WTC11 (cell line): Measurements from ENCODE around the gene TMEM175.

ENCODE experiments used
- ATF6 ChIP-seq: sonication (generic); formaldehyde crosslinking; IDR thresholded peaks from 2 replicates; pipeline ENCODE4 v1.8.1; 2023; ENCODE audit warnings: mild to moderate bottlenecking, missing genetic modification reagents
- CTCF ChIP-seq: fragments of 200-600 bp; IDR thresholded peaks from 2 replicates; pipeline ENCODE4 v1.8.0; 2022; ENCODE audit warnings: antibody characterized with exemption
- E2F1 ChIP-seq: sonication (generic); formaldehyde crosslinking; IDR thresholded peaks from 2 replicates; pipeline ENCODE4 v1.8.0; 2022; ENCODE audit warnings: mild to moderate bottlenecking, missing genetic modification reagents
- ETV6 ChIP-seq: sonication (generic); formaldehyde crosslinking; IDR thresholded peaks from 2 replicates; pipeline ENCODE4 v1.8.1; 2022; ENCODE audit warnings: mild to moderate bottlenecking, missing genetic modification reagents
- FOXJ3 ChIP-seq: sonication (generic); formaldehyde crosslinking; IDR thresholded peaks from 2 replicates; pipeline ENCODE4 v1.9.0; 2021; ENCODE audit warnings: missing genetic modification reagents, mild to moderate bottlenecking, borderline replicate concordance
- JUN ChIP-seq: sonication (generic); formaldehyde crosslinking; IDR thresholded peaks from 2 replicates; pipeline ENCODE4 v1.8.0; 2023; ENCODE audit warnings: mild to moderate bottlenecking, missing genetic modification reagents
- KAT7 ChIP-seq: sonication (generic); formaldehyde crosslinking; IDR thresholded peaks from 2 replicates; pipeline ENCODE4 v1.8.1; 2023; ENCODE audit warnings: missing genetic modification reagents, mild to moderate bottlenecking, borderline replicate concordance
- MLX ChIP-seq: sonication (generic); formaldehyde crosslinking; IDR thresholded peaks from 2 replicates; pipeline ENCODE4 v1.8.1; 2023; ENCODE audit warnings: mild to moderate bottlenecking, missing genetic modification reagents, moderate library complexity
- NR2C2 ChIP-seq: sonication (generic); formaldehyde crosslinking; IDR thresholded peaks from 2 replicates; pipeline ENCODE4 v1.8.0; 2022; ENCODE audit warnings: mild to moderate bottlenecking, missing genetic modification reagents
- PRDM15 ChIP-seq: sonication (generic); formaldehyde crosslinking; IDR thresholded peaks from 2 replicates; pipeline ENCODE4 v1.8.0; 2022; ENCODE audit warnings: missing genetic modification reagents
- SP1 ChIP-seq: sonication (generic); formaldehyde crosslinking; conservative IDR thresholded peaks from 2 replicates; pipeline ENCODE4 v1.8.1; 2022; ENCODE audit warnings: missing genetic modification reagents
- STAT6 ChIP-seq: sonication (generic); formaldehyde crosslinking; conservative IDR thresholded peaks from 2 replicates; pipeline ENCODE4 v1.8.1; 2023; ENCODE audit warnings: mild to moderate bottlenecking, low read depth, missing genetic modification reagents, moderate library complexity
- ZNF423 ChIP-seq: fragments of 250-450 bp; sonication (Bioruptor Pico); IDR thresholded peaks from 2 replicates; pipeline ENCODE4 v2.1.2; 2022; ENCODE audit warnings: mild to moderate bottlenecking, moderate library complexity

GRCh38 chr4:921830-922331, 10.4 kb upstream of the TMEM175 start:
- no peak for TF ChIP-seq CTCF
- TF ChIP-seq ATF6 = no peak
- TF ChIP-seq FOXJ3 (CRISPR knock-in tag) = no peak
- TF ChIP-seq ETV6 = no peak
- TF ChIP-seq MLX (CRISPR knock-in tag) = no peak
- no peak for TF ChIP-seq SP1 (CRISPR knock-in tag)
- no peak for TF ChIP-seq E2F1 (CRISPR knock-in tag)
- no peak for TF ChIP-seq JUN (CRISPR knock-in tag)
- no peak for TF ChIP-seq ZNF423 (CRISPR knock-in tag)
- no peak for TF ChIP-seq PRDM15 (CRISPR knock-in tag)
- no peak for TF ChIP-seq KAT7 (CRISPR knock-in tag)
- TF ChIP-seq NR2C2 (CRISPR knock-in tag) = no peak
- TF ChIP-seq STAT6 = no peak
